GOT3 (cell line): ENCODE results near the gene PKN2.
A peak's percentile ranks its signal among the peaks of the same experiment; 100 is the strongest.

ENCODE experiments used
- DNase-seq: peaks from one replicate; lab custom pipeline; 2025; ENCODE audit warnings: mixed read lengths; lab: John Stamatoyannopoulos, UW

Gene PKN2

DNA sequence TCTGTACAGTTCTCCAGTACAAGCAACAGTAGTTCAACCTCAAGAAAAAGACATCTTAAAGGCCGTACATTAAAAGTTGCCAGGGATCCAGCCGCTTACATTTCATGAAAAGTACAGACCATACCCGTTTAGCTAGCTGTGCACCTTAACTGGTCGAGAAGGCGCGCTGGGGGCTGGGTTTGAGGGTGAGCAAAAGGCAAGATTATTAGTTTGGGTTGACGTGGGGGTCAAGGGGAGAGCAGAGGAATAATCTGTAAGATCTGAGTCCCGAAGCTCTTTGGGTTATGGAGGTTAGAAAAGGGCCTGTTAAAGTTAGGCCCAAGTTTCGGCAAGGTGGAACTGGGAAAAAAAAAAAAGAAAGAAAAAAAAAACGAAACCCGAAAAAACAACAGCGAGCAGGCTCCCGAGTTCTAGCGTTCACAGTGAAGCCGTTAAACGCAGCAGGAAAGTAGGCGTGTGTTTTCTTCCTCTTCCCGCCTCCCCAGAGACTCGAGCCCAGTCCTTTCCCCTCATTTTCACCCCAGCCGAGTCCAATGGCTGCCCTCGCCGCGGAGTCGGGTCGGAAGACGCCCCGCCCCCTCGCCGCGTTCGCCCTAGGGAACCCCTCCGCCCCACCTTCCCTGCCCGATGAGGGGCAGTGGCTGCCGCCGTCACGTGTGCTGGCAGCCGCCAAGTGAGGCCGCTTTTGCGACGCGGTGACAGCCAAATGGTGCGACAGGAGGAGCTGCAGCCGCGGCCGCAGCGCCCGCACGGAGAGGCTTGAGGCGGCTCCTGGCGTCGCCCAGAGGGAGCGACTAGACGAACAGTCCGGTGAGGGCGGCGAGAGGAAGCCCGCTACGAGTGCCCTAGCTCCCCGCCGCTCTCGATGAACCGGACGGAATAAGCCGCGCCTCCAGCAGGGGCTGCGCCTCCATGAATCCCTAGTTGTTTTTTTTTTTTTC is at the start of gene PKN2:
TSS of gene PKN2 (plus strand) at position 733 of the 941 bp plus-strand sequence. CDS start 308 bp downstream, outside the sequence.
- DNase-seq = peak; percentile 67

DNA sequence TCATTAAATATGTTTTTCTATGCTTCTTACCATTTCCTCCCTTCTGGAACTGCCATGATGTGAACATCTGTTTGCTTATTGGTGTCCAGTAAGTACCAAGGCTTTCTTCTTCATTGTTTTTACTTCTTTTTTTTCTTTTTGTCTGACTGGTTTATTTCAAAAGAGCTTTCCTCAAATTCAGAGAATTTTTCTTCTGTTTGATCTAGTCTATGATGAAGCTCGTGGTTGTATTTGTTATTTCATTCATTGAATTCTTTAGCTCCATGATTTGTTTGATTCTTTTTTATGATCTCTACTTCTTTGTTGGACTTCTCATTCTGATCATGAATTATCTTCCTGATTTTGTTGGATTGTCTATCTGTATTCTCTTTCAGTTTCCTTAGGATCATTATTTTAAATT is 49.5 kb upstream of the PKN2 start:
- no peak for DNase-seq

DNA sequence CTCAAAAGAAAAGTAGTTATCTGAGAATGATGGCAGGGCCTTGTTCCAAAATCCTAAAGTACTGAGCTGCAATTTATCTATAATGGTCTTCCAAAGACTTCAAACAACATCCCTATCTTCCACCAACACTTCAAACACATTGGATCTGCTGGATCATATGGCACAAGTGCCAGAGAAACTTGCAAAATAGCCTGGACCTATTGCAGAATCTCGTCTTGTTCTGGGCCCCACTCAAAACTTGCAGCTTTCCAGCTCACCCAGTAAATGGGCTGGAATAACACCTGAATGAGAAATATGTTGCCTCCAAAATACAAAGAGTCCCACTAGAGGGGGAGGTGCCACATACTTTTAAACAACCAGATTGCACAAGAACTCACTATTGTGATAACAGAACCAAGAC is 44.0 kb upstream of the PKN2 start:
- no peak for DNase-seq

DNA sequence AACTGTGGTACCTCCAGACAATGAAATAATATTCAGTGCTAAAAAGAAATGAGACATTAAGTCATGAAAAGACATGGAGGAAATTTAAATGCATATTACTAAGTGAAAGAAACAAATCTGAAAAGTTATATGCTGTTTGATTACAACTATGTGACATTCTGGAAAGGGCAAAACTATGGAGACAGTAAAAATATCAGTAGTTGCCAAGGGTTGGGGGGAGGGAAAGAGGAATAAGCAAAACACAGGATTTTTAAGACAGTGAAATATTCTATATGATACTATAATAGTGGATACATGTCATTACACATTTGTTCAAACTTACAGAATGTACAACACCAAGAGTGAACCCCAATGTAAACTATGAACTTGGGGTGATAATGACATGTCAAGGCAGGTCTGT is 38.2 kb upstream of the PKN2 start:
- DNase-seq = no peak

DNA sequence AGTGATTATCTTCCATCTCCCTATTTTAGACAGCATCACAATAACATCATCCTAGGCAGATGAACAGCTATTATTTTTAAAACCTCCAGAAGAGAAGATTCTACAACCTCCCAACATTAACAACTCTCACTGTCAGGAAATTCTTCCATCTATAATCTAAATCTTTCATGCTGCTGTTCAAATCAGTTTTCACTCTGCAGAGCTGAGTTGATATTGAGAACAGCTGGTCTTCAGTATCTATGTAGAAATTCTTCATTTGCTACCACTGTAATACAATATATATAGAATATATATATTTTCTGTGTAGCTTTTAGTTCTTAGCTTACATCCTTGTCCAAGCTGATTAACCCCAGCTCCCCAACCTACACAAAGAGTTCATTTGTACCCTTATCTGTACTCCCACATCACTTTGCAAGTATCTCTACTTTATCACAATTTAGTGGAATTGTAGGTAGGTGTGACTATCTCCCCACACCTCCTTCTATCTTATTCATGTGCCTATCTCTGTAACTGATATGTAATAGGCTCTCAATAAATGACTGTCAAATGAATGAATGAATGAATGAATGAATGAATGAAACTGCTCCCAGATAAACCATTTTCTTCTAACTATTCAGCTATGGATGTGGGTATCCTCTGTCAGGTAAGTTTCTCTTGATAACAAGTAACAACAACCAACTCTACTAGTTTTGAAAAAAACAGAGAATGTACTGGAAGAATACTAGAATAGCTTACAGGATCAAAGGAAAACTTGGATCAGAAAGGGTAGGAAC is 37.4 kb upstream of the PKN2 start:
- DNase-seq = no peak

DNA sequence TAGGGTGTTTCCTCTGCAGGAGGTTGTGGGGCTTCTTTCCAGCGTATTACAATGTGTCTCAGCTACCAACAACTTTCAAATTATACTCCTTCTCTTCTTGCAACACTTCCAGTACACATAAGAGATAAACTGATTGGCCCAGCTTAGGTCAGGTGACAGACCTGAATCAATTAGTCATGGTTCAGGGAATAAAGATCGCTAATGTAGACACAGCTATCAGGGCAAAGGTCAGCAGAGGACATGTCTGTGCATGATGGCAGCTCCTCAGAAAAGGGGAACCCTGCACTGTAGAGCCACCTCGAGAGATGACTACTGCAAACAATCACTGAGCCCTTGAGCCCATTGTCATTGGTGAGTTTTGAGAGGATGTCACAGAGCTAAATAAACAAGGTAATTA is 36.8 kb upstream of the PKN2 start:
- no peak for DNase-seq

DNA sequence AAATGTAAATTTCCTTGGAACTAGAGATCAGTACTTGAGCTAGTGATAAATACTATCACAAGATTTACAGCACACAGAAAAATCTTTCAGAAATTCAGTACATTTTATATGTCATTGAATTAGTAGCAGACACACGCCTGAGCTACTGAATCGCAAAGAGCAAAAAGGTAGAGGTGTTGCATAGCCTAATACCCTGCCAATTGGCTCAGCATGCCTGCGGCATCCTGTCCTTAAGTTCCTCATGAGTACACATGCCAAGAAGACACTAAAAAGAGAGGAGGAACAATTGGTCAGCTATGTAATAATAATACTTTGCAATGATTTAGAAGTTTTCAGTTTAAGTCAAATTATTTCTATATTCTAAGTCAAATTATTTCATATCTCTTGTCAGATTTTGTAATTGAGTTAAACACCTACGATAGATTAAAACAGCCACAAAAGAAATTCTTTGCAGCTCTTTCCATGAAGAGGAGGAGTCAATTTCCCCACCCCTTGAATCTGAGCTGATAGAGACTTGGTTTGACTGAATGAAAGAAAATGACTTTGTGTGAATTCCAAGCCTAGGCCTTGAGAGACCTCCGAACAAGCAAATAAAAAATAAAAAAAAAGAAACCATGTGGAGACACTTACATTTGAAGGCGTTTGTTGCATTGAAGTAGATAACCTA is 36.2 kb upstream of the PKN2 start:
- no peak for DNase-seq

DNA sequence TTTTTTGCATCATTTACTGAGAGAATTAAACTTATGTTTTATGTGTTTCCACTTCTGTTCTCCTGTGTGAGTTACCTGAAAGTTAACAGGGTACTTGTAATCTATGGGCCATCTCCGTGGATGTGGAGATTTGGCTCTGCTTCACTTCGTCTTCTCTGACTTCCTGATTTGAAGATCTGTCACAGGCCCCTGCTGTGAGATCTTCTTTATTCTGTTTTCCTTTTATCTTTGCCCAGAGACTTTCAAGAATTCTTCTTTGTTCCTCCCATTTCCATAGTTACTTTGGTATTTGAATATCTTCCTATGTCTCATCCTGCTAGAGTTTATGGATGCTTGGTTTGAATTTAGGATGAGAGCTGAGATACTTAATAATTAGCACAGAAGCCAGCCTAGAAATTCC is 35.4 kb upstream of the PKN2 start:
- no peak for DNase-seq

DNA sequence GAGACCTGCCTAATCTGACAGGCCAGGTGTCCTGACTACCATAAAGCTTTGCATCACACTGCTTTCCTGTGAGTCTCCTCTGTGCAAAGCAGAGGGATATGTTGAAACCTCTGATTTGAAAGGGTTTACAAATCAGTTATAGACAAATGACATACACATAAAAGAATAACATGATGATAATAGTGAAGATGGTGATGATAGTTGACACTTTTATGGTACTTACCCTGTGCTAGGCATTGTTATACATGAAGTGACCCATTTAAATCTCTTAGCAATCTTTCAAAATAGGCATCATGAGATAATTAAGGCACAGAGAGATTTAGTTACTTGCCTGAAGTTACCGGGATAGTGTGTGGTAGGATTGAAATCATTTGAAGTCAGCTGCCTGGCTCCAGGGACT is 34.1 kb upstream of the PKN2 start:
- DNase-seq = no peak

DNA sequence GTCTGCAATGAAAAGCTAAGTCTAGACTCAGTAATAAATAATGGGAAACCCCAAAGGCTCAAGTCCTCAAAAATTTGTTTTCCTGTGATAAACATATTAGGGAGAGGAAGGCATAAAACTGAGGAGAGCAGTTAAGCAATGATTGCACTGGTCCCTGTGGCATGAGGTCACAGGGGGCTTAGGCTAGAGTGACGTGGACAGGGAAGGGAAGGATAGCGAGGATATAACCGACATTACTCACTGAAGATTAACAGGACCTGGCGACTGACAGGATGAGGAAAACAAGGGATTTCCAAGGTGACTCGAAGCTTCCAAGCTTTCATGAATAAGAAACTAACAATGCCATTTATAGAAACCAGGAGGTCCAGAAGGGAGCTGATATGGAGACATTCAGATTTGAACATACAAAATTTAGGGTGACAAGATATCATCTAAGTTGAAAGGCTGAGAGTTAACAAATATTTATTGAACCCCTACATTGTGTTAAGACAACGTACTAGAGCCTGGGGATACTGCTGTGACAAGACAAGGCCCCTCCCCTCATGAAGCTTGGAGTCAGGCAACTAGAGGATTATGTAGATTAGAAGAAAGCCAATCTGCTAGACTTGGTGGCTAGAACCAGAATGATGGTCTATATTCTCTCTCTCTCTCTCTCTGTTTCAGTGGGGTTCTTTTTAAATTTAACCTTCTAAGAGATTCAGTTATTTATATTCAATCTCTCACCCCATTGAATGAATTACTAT is 33.2 kb upstream of the PKN2 start:
- no peak for DNase-seq

DNA sequence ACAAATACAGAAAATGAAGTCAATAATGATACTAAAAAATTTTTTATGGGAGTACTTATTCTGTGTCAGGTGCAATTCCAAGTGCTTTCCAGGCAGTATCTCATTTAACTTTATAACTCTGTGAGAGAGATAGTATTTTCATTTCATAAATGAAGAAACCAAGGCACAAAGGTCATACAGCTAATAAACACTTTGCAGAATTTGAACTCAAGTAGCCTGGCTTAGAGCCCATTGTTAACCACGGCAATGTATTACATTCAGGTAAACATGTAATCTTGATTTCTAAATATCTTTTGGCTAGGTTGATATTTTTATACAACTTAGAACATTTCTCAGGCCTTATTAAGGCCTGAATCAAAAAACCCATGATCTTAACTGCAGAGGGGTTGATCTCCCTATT is 28.9 kb upstream of the PKN2 start:
- DNase-seq = no peak

DNA sequence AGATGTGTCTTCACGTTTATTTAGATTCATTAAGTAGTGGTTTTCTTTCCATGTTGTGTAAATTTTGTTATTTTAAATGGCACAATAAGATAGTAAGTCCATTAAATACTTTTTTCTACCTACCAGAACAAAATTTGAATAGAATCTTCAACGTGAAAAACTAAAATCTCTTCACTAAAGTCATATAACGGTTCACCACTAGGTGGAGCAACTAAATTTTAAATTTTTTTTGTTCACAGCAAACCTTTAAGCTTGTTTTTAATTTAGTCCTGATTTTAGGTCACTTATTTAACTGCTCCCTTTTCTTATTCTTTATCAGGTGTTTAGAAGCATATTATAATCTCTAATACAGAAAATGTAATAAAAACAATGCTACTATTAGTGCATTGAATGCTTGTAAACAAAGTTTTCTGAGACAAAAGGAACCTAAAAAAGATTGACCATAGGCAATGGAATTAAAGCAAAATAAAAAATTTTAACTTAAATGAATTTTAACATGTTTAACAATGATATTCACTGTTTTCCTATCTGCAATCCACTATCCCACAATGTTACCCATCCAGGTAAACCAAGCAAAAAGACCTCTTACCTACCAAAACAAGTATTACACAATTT is 28.3 kb upstream of the PKN2 start:
- DNase-seq = no peak

DNA sequence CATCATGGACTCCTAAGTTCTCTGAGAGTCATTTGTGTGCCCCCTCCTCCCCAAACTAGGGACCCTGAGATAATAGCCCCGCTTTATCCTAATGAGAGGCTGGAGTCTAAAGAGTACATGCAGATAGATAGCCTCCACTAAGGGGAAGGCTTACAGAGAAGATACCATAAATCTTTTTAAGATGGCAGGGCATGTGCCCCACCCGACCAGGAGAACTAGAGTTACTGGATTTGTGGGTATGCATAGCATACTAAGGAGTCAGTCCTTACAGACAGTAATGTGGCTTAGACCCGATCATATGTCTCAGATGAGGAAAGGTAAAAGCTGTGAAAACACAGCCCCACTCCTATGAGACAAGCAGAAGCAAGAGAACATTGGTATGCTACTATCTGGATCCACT is 25.7 kb upstream of the PKN2 start:
- no peak for DNase-seq

DNA sequence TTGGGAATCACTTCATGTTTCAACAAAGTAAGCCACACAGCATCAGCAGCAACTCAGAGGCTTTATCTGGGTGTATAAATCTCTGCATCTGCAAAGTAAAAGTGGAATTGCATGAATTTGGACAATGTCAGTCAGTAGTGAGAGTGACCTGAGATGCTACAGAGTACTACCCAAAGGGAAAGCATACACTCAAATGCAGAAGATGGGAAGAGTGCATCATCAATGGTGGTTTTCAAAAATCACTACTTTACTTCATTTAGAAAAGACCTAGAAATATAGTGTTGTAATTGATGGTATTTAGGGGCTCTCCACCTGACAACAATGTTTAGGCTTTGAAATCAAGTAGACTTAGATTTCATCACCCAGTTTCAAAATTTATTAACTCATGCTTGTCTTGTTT is 24.5 kb upstream of the PKN2 start:
- DNase-seq = no peak

DNA sequence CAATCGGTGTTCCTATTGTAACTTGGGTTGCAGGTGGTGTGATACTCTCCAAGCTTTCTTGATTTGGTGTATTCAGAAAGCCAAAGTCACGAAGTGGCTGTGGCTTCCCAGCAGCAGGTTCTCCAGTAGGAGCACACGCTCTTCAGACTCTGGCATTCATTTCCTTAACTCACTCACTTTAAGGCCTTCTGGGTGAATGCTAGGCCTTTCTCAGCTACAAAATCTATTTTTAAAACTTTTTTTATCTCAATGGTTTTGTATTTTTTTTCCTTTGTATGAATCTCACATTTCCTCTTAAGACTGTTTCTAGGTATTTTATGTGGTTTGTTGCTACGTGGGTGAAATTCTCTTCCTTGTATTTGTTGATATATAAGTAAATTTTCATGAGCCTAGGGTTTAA is 22.9 kb upstream of the PKN2 start:
- no peak for DNase-seq

DNA sequence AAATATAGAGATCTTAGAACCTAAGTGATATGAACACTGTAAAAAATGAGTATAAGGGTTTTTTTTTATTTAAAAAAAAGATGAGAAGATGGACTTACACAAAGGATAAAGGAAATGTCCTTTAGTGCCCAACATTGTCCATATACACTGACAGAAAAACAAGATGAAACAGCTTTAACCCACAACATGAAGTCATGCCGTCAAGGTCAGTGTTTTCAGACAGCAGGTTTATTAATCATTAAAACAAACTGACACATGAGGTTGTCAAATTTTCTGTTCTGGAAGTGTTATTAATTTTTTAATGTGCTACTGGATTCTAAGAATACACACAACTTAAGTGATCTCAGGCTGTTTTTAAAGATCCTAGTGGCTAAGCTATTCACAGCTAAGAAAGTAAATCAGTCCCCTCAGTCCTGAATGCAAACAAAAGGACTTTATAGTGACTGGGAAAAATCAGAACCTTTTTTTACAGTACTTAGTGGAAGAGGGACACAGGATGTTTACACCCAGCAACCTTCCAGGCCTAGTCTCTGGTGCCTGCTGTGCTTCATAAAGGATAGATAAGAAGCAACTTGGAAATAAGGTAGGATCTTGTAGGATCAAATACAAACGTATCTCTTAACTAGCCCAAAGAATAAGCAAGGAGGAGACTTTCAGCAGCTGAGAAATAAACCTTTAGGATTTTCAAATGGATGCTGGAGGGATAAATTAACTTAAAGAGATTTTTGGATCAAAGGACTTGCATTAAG is 21.9 kb upstream of the PKN2 start:
- no peak for DNase-seq

DNA sequence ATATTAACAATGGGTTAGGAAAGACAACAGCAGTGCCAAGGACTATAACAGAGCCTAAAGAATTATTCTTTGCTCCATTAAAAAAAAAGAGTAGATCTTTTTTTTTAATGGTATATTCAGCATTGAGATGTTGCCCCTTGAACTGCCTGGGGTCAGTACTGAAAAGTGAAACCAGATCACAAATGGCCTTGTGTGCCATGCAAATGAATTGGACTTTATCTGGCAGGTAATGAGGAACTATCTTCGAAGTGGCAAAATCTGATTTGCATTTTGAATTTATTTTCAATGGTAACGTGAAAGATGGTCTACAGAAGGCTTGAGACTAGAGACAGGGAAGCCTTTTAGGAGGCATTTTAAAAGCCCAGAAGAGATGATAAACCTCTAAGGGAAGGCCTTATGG is 21.4 kb upstream of the PKN2 start:
- DNase-seq = no peak

DNA sequence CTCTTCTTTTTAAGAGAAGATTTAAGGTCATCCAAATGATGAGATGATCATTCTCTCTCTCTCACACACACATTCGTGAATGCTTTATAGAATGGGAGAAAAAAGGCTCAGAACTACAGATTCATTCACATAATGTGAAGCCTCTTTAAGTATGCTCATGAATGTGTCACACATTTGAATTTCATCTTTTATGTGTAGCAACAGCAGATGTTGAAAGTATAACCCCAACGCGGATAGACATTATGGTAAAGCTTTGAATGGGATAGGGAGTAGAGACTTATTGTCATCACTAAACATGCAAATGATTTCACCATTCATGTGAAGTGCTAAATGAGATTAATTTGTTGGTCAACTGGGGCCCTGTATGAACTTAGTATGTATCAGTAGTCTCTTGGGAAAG is 15.7 kb upstream of the PKN2 start:
- no peak for DNase-seq

DNA sequence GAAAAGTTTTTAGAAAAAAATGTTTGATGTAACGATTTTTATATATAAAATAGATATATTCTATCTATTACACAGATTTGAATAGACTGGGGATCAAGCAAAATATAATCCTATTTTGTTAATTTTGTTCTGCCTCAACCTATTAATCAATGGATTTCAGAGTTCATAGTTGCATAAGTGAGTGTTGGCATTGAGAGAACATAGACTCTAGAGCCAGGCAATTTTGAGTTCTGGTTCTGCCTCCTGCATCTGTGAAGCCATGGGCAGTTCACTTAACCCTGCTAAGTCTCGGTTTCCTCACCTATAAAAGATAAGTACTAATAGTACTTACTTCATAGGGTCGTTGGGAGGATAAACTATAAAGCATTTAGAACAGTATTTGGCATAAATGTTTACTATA is 13.6 kb upstream of the PKN2 start:
- no peak for DNase-seq

DNA sequence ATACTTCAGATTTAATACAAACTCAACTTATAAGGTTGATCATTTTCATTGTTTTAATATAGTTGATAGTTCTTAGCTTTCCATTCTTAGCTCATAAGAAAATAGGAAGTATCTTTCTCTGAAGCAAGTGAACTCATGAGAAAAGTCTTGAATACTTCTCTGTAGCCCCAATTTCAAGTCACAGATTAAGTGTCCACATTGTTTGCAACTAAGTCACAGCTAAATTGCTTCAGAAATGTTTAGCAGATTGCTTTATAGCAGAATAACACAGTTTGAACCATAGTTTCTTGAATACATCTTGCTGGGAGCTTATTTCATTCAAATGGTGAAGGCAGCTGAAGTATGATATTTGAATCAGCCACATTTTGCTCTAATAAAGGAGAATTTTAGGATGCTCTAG is 10.6 kb upstream of the PKN2 start:
- no peak for DNase-seq

DNA sequence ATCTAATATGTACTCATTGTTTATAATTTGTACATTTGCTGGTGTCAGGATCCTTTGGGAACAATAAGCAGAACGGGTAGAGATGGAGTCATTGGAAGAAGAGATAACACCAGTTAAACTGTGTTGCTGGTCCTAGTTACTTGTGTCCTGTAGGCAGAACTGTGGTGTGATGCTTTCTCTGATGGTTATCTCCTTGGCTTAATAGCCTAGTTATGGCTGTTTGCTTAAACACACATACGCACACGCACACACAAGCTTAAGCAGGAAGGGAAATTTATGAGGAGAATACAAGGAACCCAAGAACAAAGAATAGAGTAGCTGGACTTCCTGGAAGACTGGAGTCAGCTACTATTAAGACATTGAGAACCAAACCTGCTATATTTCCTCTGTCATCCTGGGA is 5.7 kb upstream of the PKN2 start:
- no peak for DNase-seq
